HepG2 (cell line): ENCODE results near the gene CADPS2. TPM values are rescaled to one million over a fixed set of nuclear protein-coding genes. Genes with fewer than 3 reads are reported as not detected.

Experiments used
- ATAC-seq: fragments of 200-7000 bp; cut with Tn5 transposase; 3 replicates; pipeline ENCODE4 v1.9.1; 2020; ENCODE audit warnings: mild to moderate bottlenecking, moderate library complexity
- BruUV-seq: library from RNA; stranded (reverse); fragments of 400-500 nt; replicated peaks from 2 replicates; lab custom pipeline; 2021; lab: Mats Ljungman, UMichigan
- CTCF ChIA-PET: fragments of 300-600 bp; formaldehyde crosslinking; extraction: SDS; loops from one replicate; lab custom pipeline; 2021; ENCODE audit warnings: low total read pairs, inconsistent platforms, low intra/inter-chr PET ratio; lab: Yijun Ruan, JAX
- POLR2A ChIA-PET: fragments of 350-600 bp; sonication (Branson Sonifier 250); formaldehyde crosslinking; loops from one replicate; lab custom pipeline; 2020; ENCODE audit warnings: antibody characterized with exemption, inconsistent platforms; lab: Yijun Ruan, JAX
- DNase-seq: peaks from one replicate; pipeline ENCODE4 v3.0.0-alpha.2; 2015; ENCODE audit warnings: low spot score
- FAIRE-seq: peaks from 3 replicates; lab custom pipeline; 2011; peaks lifted over from hg19 to GRCh38; lab: Jason Lieb, UNC
- H2AFZ ChIP-seq: one replicate; pipeline ENCODE4 v1.6.1; 2011; ENCODE audit warnings: low read length, inconsistent platforms
- H3K27ac ChIP-seq: fragments of 300-600 bp; 3 replicates; pipeline ENCODE4 v1.8.0; 2011; ENCODE audit warnings: mixed run types, mild to moderate bottlenecking, mixed read lengths, low read length, inconsistent platforms; ENCODE audit not compliant: insufficient read depth; ENCODE audit errors: extremely low read length
- H3K27me3 ChIP-seq, 2 experiments: fragments of 200-600 bp in 1 of 2; 2 replicates in 1 of 2; 3 replicates in 1 of 2; pipeline versions ENCODE4 v1.6.0 to v1.8.0; 2011; ENCODE audit warnings: low read length in 2 of 2, mild to moderate bottlenecking in 2 of 2, moderate library complexity in 2 of 2, inconsistent platforms in 1 of 2; ENCODE audit not compliant: insufficient read depth in 2 of 2, control insufficient read depth in 1 of 2
- H3K36me3 ChIP-seq, 2 experiments: fragments of 200-600 bp in 1 of 2; replicated peaks in 1 of 2; 2 replicates in 1 of 2; 3 replicates in 1 of 2; pipeline versions ENCODE4 v1.5.1 to v1.8.0; 2011; ENCODE audit warnings: low read length in 2 of 2, inconsistent platforms in 1 of 2; ENCODE audit not compliant: insufficient read depth in 2 of 2, control insufficient read depth in 1 of 2
- H3K4me1 ChIP-seq: 2 replicates; pipeline ENCODE4 v1.5.1; 2012; ENCODE audit warnings: low read length, inconsistent platforms; ENCODE audit not compliant: insufficient read depth
- H3K4me2 ChIP-seq: 2 replicates; pipeline ENCODE4 v1.6.0; 2011; ENCODE audit warnings: low read depth, low read length, inconsistent platforms
- H3K4me3 ChIP-seq, 3 experiments: fragments of 200-600 bp in 1 of 3; sonication (generic), shearing (Covaris generic) in 1 of 3; replicated peaks in 1 of 3; 2 replicates each; pipeline ENCODE4 v1.5.1; 2011 to 2016; ENCODE audit warnings: low read length in 3 of 3, inconsistent platforms in 2 of 3, low read depth in 2 of 3, mild to moderate bottlenecking in 2 of 3, control low read depth in 1 of 3, mixed read lengths in 1 of 3; ENCODE audit not compliant: insufficient read depth in 1 of 3
- H3K79me2 ChIP-seq: one replicate; pipeline ENCODE4 v1.6.1; 2011; ENCODE audit warnings: low read length, inconsistent platforms; ENCODE audit not compliant: insufficient read depth
- H3K9ac ChIP-seq: 2 replicates; pipeline ENCODE4 v1.6.0; 2011; ENCODE audit warnings: mild to moderate bottlenecking, low read depth, low read length, inconsistent platforms; ENCODE audit not compliant: insufficient read depth
- H3K9me3 ChIP-seq: 2 replicates; pipeline ENCODE4 v1.5.1; 2012; ENCODE audit warnings: mild to moderate bottlenecking, low read length
- H4K20me1 ChIP-seq: 2 replicates; pipeline ENCODE4 v1.6.0; 2011; ENCODE audit warnings: inconsistent platforms, mild to moderate bottlenecking, low read length, moderate library complexity; ENCODE audit not compliant: insufficient read depth
- ATF3 ChIP-seq: sonication (generic); formaldehyde crosslinking; IDR thresholded peaks from 2 replicates; pipeline ENCODE4 v1.4.0; 2020; ENCODE audit warnings: missing genetic modification reagents
- ATRX ChIP-seq: sonication (generic); formaldehyde crosslinking; IDR thresholded peaks from 2 replicates; pipeline ENCODE4 v1.4.0; 2020; ENCODE audit warnings: missing genetic modification reagents, borderline replicate concordance
- ESRRA ChIP-seq: sonication (generic); formaldehyde crosslinking; IDR thresholded peaks from 2 replicates; pipeline ENCODE4 v1.5.1; 2020; ENCODE audit warnings: mild to moderate bottlenecking, low read depth, missing genetic modification reagents
- HHEX ChIP-seq: IDR thresholded peaks from 2 replicates; pipeline ENCODE4 v1.6.1; 2016; ENCODE audit warnings: control low read depth
- HOXD1 ChIP-seq: sonication (generic); formaldehyde crosslinking; IDR thresholded peaks from 2 replicates; pipeline ENCODE4 v1.5.0; 2020; ENCODE audit warnings: missing genetic modification reagents
- MED8 ChIP-seq: sonication (generic); formaldehyde crosslinking; IDR thresholded peaks from 2 replicates; pipeline ENCODE4 v1.8.1; 2023; ENCODE audit warnings: mild to moderate bottlenecking, missing genetic modification reagents; ENCODE audit not compliant: insufficient replicate concordance
- NFE2L1 ChIP-seq: sonication (generic); formaldehyde crosslinking; IDR thresholded peaks from 2 replicates; pipeline ENCODE4 v1.4.0; 2020; ENCODE audit warnings: missing genetic modification reagents, mild to moderate bottlenecking, borderline replicate concordance
- ZBTB39 ChIP-seq: sonication (generic); formaldehyde crosslinking; IDR thresholded peaks from 2 replicates; pipeline ENCODE4 v1.5.0; 2020; ENCODE audit warnings: missing genetic modification reagents
- ZNF768 ChIP-seq: sonication (generic); formaldehyde crosslinking; IDR thresholded peaks from 2 replicates; pipeline ENCODE4 v1.4.0; 2020; ENCODE audit warnings: missing genetic modification reagents
- ZSCAN29 ChIP-seq: sonication (generic); formaldehyde crosslinking; conservative IDR thresholded peaks from 2 replicates; pipeline ENCODE4 v1.4.0; 2020; ENCODE audit warnings: mild to moderate bottlenecking, missing genetic modification reagents
- ZSCAN30 ChIP-seq: sonication (generic); formaldehyde crosslinking; IDR thresholded peaks from 2 replicates; pipeline ENCODE4 v1.5.0; 2020; ENCODE audit warnings: mild to moderate bottlenecking, missing genetic modification reagents
- WGBS: methylation state at CpG from one replicate; pipeline ENCODE4 v1.1.6; 2017; ENCODE audit warnings: low lambda C conversion rate; 5-methylcytosine and 5-hydroxymethylcytosine counted together
- in situ Hi-C: cut with HindIII; loops from 2 replicates; pipeline ENCODE4 v1.10.0; 2017; ENCODE audit warnings: low pct_unique_long_range_greater_than_20kb; ENCODE audit not compliant: extremely low pct_ligation_motif_present
- intact Hi-C: fragments of 100-400 bp; cut with micrococcal nuclease; formaldehyde crosslinking; loops from one replicate; pipeline ENCODE4 v1.10.0; 2022; ENCODE audit not compliant: unreplicated experiment
- polyA plus RNA-seq, 8 experiments: library from polyadenylated mRNA; depleted of rRNA in 3 of 8; stranded (reverse) in 7 of 8; unstranded in 1 of 8; fragments of >200 nt; fragmentation: Illumina TruSeq in 4 of 8; extraction: Trizol in 4 of 8; gene quantifications; 2 replicates each; pipeline versions ENCODE4 v1.2.1 to v1.2.3, GENCODE V29; 2011 to 2016; ENCODE audit warnings: low read depth in 4 of 8, missing spikeins in 1 of 8, mixed read lengths in 1 of 8; ENCODE audit not compliant: insufficient read depth in 1 of 8
- total RNA-seq, 5 experiments: library from RNA; depleted of rRNA; stranded (reverse); fragments of >200 nt; fragmentation: Illumina TruSeq; extraction: Trizol; gene quantifications; 2 replicates each; pipeline ENCODE4 v1.2.3, GENCODE V29; 2016; ENCODE audit warnings: low read depth in 1 of 5
- TF ChIP-seq, protein P1 (sequence below): sonication (generic); formaldehyde crosslinking; IDR thresholded peaks from 2 replicates; pipeline ENCODE4 v1.8.1; 2023; ENCODE audit warnings: missing genetic modification reagents, inconsistent platforms, borderline replicate concordance
- TF ChIP-seq, protein P2 (sequence below): sonication (generic); formaldehyde crosslinking; IDR thresholded peaks from 2 replicates; pipeline ENCODE4 v1.4.0; 2020; ENCODE audit warnings: missing genetic modification reagents

The CADPS2 gene
- total and polyA plus RNA-seq, 2 of the 13 experiments (the other 11 are each of a cell fraction or from before 2014, with no cell fraction given): 17.6 to 43.8 TPM

- in situ Hi-C loops (no loop called here), intact Hi-C loops (no loop called here)
- no peaks in the 10 kb centered on the region for H3K27me3 ChIP-seq
- peaks cover 0 to 2% of the 10 kb centered on the region in 2 experiments; a peak in 1 of 5 replicates for H3K36me3 ChIP-seq
- H4K20me1 ChIP-seq: no peaks in the 10 kb centered on the region
- H3K27ac ChIP-seq: no peak overlapping the region
- H3K9ac ChIP-seq: no peak overlapping the region
- no peaks in the 10 kb centered on the region for H3K79me2 ChIP-seq
- POLR2A ChIA-PET: interaction anchor here (1.5 kb wide), 1 partner anchor 27 kb away, joined by 4 read pairs; the partner anchor contains the start of gene CADPS2
- CTCF ChIA-PET: no interaction called here
- H3K4me3 ChIP-seq: no peak overlapping the region
- H3K9me3 ChIP-seq: no peaks in the 10 kb centered on the region
- FAIRE-seq: no peak
- no peak for ATAC-seq
- H3K4me1 ChIP-seq: peaks cover 12% of the 10 kb centered on the region
- WGBS: 72% methylated on average over 3 of the region's 3 CpGs
- no peak overlapping the region for H2AFZ ChIP-seq
- no peak overlapping the region for H3K4me2 ChIP-seq
- BruUV-seq: no TSS peak
- DNase-seq: peak; percentile 27
- TF ChIP-seq ZNF768 (CRISPR knock-in tag) (no peak), NFE2L1 (CRISPR knock-in tag) (no peak), ZBTB39 (no peak), ZSCAN30 (CRISPR knock-in tag) (no peak), MED8 (no peak), ATRX (CRISPR knock-in tag) (no peak), ZSCAN29 (CRISPR knock-in tag) (no peak), HHEX (CRISPR knock-in tag) (no peak), ATF3 (CRISPR knock-in tag) (no peak), HOXD1 (CRISPR knock-in tag) (no peak), ESRRA (CRISPR knock-in tag) (no peak)
- TF ChIP-seq, protein P1, sequence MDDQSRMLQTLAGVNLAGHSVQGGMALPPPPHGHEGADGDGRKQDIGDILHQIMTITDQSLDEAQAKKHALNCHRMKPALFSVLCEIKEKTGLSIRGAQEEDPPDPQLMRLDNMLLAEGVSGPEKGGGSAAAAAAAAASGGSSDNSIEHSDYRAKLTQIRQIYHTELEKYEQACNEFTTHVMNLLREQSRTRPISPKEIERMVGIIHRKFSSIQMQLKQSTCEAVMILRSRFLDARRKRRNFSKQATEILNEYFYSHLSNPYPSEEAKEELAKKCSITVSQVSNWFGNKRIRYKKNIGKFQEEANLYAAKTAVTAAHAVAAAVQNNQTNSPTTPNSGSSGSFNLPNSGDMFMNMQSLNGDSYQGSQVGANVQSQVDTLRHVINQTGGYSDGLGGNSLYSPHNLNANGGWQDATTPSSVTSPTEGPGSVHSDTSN (CRISPR knock-in tag): no peak
- TF ChIP-seq, protein P2, sequence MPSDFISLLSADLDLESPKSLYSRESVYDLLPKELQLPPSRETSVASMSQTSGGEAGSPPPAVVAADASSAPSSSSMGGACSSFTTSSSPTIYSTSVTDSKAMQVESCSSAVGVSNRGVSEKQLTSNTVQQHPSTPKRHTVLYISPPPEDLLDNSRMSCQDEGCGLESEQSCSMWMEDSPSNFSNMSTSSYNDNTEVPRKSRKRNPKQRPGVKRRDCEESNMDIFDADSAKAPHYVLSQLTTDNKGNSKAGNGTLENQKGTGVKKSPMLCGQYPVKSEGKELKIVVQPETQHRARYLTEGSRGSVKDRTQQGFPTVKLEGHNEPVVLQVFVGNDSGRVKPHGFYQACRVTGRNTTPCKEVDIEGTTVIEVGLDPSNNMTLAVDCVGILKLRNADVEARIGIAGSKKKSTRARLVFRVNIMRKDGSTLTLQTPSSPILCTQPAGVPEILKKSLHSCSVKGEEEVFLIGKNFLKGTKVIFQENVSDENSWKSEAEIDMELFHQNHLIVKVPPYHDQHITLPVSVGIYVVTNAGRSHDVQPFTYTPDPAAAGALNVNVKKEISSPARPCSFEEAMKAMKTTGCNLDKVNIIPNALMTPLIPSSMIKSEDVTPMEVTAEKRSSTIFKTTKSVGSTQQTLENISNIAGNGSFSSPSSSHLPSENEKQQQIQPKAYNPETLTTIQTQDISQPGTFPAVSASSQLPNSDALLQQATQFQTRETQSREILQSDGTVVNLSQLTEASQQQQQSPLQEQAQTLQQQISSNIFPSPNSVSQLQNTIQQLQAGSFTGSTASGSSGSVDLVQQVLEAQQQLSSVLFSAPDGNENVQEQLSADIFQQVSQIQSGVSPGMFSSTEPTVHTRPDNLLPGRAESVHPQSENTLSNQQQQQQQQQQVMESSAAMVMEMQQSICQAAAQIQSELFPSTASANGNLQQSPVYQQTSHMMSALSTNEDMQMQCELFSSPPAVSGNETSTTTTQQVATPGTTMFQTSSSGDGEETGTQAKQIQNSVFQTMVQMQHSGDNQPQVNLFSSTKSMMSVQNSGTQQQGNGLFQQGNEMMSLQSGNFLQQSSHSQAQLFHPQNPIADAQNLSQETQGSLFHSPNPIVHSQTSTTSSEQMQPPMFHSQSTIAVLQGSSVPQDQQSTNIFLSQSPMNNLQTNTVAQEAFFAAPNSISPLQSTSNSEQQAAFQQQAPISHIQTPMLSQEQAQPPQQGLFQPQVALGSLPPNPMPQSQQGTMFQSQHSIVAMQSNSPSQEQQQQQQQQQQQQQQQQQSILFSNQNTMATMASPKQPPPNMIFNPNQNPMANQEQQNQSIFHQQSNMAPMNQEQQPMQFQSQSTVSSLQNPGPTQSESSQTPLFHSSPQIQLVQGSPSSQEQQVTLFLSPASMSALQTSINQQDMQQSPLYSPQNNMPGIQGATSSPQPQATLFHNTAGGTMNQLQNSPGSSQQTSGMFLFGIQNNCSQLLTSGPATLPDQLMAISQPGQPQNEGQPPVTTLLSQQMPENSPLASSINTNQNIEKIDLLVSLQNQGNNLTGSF (CRISPR knock-in tag): no peak
Measured at GRCh38 chr7:122858320-122858719, 27.9 kb downstream of the CADPS2 start.
